T-helper 22 cell (primary cell): Measurements from ENCODE around the gene RIMS3.
A peak's percentile ranks its signal among the peaks of the same experiment; 100 is the strongest.
"Not testable (repeated sequence)": the region's sequence is repeated elsewhere in the genome, so short reads cannot be mapped to it uniquely, and the experiment has no call there.

ENCODE experiments used
- DNase-seq: peaks from one replicate; pipeline ENCODE4 v3.0.0-alpha.2; 2020; ENCODE audit warnings: low read depth

RIMS3 gene

GRCh38 chr1:40630488-40631223 lies 34.8 kb downstream of the RIMS3 start:
- DNase-seq: no peak

GRCh38 chr1:40629546-40629945 lies 35.9 kb downstream of the RIMS3 start:
- not testable (repeated sequence) for DNase-seq

GRCh38 chr1:40628903-40629292 lies 36.6 kb downstream of the RIMS3 start:
- DNase-seq: no peak

GRCh38 chr1:40627987-40628902 lies 37.2 kb downstream of the RIMS3 start:
- DNase-seq: no peak

GRCh38 chr1:40626383-40626770 lies 39.1 kb downstream of the RIMS3 start:
- DNase-seq: no peak

GRCh38 chr1:40625476-40626382 lies 39.8 kb downstream of the RIMS3 start:
- DNase-seq: no peak

- DNase-seq: no peak
Measured at GRCh38 chr1:40625076-40625475, 40.4 kb downstream of the RIMS3 start.

- no peak for DNase-seq
Measured at GRCh38 chr1:40622936-40623629, 42.4 kb downstream of the RIMS3 start.

- DNase-seq: no peak
Measured at GRCh38 chr1:40621821-40622450, 43.5 kb downstream of the RIMS3 start.

GRCh38 chr1:40620586-40621210 lies 44.8 kb downstream of the RIMS3 start:
- DNase-seq: no peak

GRCh38 chr1:40620150-40620549 lies 45.3 kb downstream of the RIMS3 start:
- no peak for DNase-seq

GRCh38 chr1:40618108-40618507 lies 47.4 kb downstream of the RIMS3 start:
- no peak for DNase-seq

GRCh38 chr1:40612345-40612831 lies 53.1 kb downstream of the RIMS3 start:
- DNase-seq: peak; percentile 9

GRCh38 chr1:40610156-40610555 lies 55.3 kb downstream of the RIMS3 start:
- no peak for DNase-seq

GRCh38 chr1:40607921-40608320 lies 57.6 kb downstream of the RIMS3 start:
- DNase-seq: no peak

- DNase-seq: no peak
Measured at GRCh38 chr1:40606978-40607377, 58.5 kb downstream of the RIMS3 start.

GRCh38 chr1:40606194-40606593 lies 59.3 kb downstream of the RIMS3 start:
- DNase-seq: no peak

- DNase-seq: no peak
Measured at GRCh38 chr1:40599926-40600325, 65.6 kb downstream of the RIMS3 start.

GRCh38 chr1:40595623-40596022 lies 69.9 kb downstream of the RIMS3 start:
- no peak for DNase-seq

GRCh38 chr1:40594187-40594531 lies 71.3 kb downstream of the RIMS3 start:
- no peak for DNase-seq
